GM19452 (cell line): ENCODE data around the gene RAB1B.
A peak's percentile ranks its signal among the peaks of the same experiment; 100 is the strongest.

Experiments
- ATAC-seq: cut with Tn5 transposase; IDR thresholded peaks from one replicate; pipeline ENCODE4 v1.9.1; 2021; ENCODE audit not compliant: unreplicated experiment

Gene RAB1B

GRCh38 chr11:66282468-66283455 lies 14.3 kb downstream of the RAB1B start:
- peak; percentile 75 for ATAC-seq

- ATAC-seq: no peak
Measured at GRCh38 chr11:66283461-66284105, 15.1 kb downstream of the RAB1B start.

- ATAC-seq: no peak
Measured at GRCh38 chr11:66284526-66285078, 16.2 kb downstream of the RAB1B start.

GRCh38 chr11:66285250-66285947 lies 17.0 kb downstream of the RAB1B start:
- no peak for ATAC-seq

GRCh38 chr11:66286699-66287098 lies 18.3 kb downstream of the RAB1B start:
- no peak for ATAC-seq

- ATAC-seq: no peak
Measured at GRCh38 chr11:66287211-66287888, 18.9 kb downstream of the RAB1B start.

- no peak for ATAC-seq
Measured at GRCh38 chr11:66287889-66288670, 19.6 kb downstream of the RAB1B start.

GRCh38 chr11:66288671-66289547 lies 20.5 kb downstream of the RAB1B start, which contains the start of gene YIF1A:
Gene YIF1A (minus strand): TSS chr11:66289143. CDS start chr11:66288985, 158 bp downstream.
- ATAC-seq: peak; percentile 85

- peak; percentile 41 for ATAC-seq
Measured at GRCh38 chr11:66289548-66290329, 21.3 kb downstream of the RAB1B start.

GRCh38 chr11:66290330-66290621 lies 21.8 kb downstream of the RAB1B start:
- no peak for ATAC-seq

GRCh38 chr11:66291303-66291705 lies 22.9 kb downstream of the RAB1B start:
- no peak for ATAC-seq

GRCh38 chr11:66291706-66292542 lies 23.5 kb downstream of the RAB1B start, which contains the start of gene TMEM151A:
Gene TMEM151A (plus strand): TSS chr11:66291894. CDS start chr11:66292014, 120 bp downstream.
- ATAC-seq: no peak

GRCh38 chr11:66292543-66293332 lies 24.3 kb downstream of the RAB1B start:
- no peak for ATAC-seq

GRCh38 chr11:66293352-66293751 lies 24.9 kb downstream of the RAB1B start:
- ATAC-seq: no peak

- no peak for ATAC-seq
Measured at GRCh38 chr11:66293777-66294625, 25.6 kb downstream of the RAB1B start.
